ENCODE data around the gene TXNRD1. TPM values are rescaled to one million over a fixed set of nuclear protein-coding genes. Genes with fewer than 3 reads are reported as not detected.

The TXNRD1 gene
- total RNA-seq, 1 donor from 2014 or later = 72.0 TPM

DNA sequence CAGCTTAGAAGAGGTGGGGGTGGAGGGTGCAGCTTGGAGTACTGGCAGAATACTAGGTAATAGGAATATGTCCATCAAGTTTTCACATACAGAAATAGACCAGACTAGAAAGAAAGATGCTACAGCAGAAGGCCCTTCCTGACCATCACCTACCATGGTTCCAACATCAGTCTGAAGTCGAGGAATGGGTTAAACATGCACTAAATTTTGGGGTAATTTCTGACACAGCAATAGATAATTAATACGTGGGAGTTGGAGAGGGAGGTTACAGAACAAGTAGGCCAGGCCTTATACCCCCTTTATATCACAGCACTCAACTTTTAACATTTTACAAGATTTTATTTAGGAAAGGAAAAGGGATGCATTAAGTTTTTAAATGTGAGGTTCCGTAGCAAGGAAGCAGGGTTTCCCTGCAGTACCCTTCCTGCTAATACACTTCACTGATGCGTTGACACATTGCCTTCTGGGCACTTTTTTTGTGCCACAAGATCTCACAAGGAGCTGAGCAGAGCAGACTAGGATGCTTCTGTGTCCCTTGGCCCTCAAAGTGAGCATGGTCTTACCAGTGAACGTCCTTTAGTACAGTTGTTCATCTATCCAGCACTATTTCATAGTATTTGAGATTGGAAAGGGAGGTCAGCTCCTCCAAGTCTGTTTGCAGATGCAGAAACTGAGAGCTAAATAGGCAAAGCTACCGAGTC lies 138.7 kb downstream of the TXNRD1 start:
- H3K4me1 Mint-ChIP-seq = no peaks in the 10 kb centered on the region
- H3K27me3 Mint-ChIP-seq = no peaks in the 10 kb centered on the region
- CTCF ChIA-PET = no interaction called here
- intact Hi-C loops (cut with micrococcal nuclease) = no loop called here
- no peak overlapping the region for H3K27ac Mint-ChIP-seq
- no peak for DNase-seq
- TF ChIP-seq CTCF (IDR thresholded peaks at IDR 0.05) = no peak
- no peak for ATAC-seq (ENCODE audit: low read depth)
- no peaks in the 10 kb centered on the region for H3K9me3 Mint-ChIP-seq
- no peak overlapping the region for H3K4me3 Mint-ChIP-seq
- peaks cover 21% of the 10 kb centered on the region for H3K36me3 Mint-ChIP-seq (ENCODE audit: low read depth)
- POLR2A ChIA-PET = no interaction called here

DNA sequence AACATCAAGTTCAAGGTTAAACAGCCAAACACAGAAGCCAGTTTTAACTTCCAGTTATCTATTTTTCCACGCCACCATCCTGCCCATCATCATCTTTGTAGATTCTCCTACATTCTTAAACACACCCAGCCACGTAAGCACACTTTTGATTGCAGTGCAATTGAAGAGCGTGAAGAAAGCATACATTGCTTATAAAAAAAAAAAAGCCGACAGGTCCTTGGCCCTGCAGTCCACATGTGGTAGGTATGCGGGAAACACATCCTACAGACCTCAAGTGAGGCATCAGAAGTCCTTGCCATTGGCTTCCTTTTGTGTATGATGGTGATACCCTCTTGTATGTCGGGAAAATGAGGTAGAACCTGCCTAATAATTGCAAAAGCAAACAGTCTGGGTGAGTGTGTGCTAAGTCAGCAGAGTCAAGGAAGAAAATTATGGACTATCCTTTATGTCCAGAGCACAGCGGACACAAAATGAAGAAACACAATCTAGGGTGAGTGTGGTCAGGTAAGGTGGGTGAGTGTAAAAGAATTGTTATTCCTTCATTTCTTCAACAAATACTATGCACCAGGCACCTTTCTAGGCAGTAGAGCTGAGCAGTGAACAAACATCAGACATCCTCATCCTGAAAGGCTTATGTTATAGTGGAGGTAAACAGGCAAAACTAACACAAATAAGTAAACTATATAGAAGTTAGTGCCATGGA lies 139.4 kb downstream of the TXNRD1 start:
- intact Hi-C loops (cut with micrococcal nuclease) = loop anchor here (5.0 kb wide), 1 partner anchor 293 kb away; the partner anchor contains the start of gene HCFC2
- Mint-ChIP-seq H3K4me1 (no peaks in the 10 kb centered on the region), H3K27me3 (no peaks in the 10 kb centered on the region), H3K9me3 (no peaks in the 10 kb centered on the region), H3K27ac (no peak overlapping the region), H3K36me3 (ENCODE audit: low read depth) (peaks cover 17% of the 10 kb centered on the region), H3K4me3 (no peak overlapping the region)
- DNase-seq (no peak), ATAC-seq (ENCODE audit: low read depth) (no peak)
- ChIA-PET CTCF (no interaction called here), POLR2A (no interaction called here)
- no peak for TF ChIP-seq CTCF (IDR thresholded peaks at IDR 0.05)

- no peak for TF ChIP-seq CTCF (IDR thresholded peaks at IDR 0.05)
- DNase-seq (no peak), ATAC-seq (ENCODE audit: low read depth) (no peak)
- no peak overlapping the region for H3K4me3 Mint-ChIP-seq
- ChIA-PET POLR2A (no interaction called here), CTCF (no interaction called here)
- H3K27me3 Mint-ChIP-seq = no peaks in the 10 kb centered on the region
- H3K9me3 Mint-ChIP-seq = peaks cover under 1% of the 10 kb centered on the region
- no peak overlapping the region for H3K27ac Mint-ChIP-seq
- no peaks in the 10 kb centered on the region for H3K4me1 Mint-ChIP-seq
- intact Hi-C loops (cut with micrococcal nuclease) = loop anchor here (5.0 kb wide), 1 partner anchor 293 kb away; the partner anchor contains the start of gene HCFC2
- peaks cover 12% of the 10 kb centered on the region for H3K36me3 Mint-ChIP-seq (ENCODE audit: low read depth)
Observed at GRCh38 chr12:104355630-104356029, 140.1 kb downstream of the TXNRD1 start.

GRCh38 chr12:104356231-104357115 lies 140.9 kb downstream of the TXNRD1 start:
- no peak overlapping the region for H3K27ac Mint-ChIP-seq
- no peaks in the 10 kb centered on the region for H3K4me1 Mint-ChIP-seq
- H3K9me3 Mint-ChIP-seq = peaks cover 2% of the 10 kb centered on the region
- POLR2A ChIA-PET = no interaction called here
- no peak for ATAC-seq (ENCODE audit: low read depth)
- CTCF ChIA-PET = interaction anchor here (0.5 to 1.2 kb wide), 2 partner anchors 141 to 358 kb away, joined by 3 read pairs; partner anchors contain the start of gene TXNRD1
- H3K27me3 Mint-ChIP-seq = no peaks in the 10 kb centered on the region
- TF ChIP-seq CTCF (IDR thresholded peaks at IDR 0.05) = no peak
- H3K36me3 Mint-ChIP-seq (ENCODE audit: low read depth) = peaks cover 5% of the 10 kb centered on the region
- intact Hi-C loops (cut with micrococcal nuclease) = loop anchor here (5.0 kb wide), 1 partner anchor 294 kb away; the partner anchor contains the start of gene HCFC2
- no peak for DNase-seq
- H3K4me3 Mint-ChIP-seq = no peak overlapping the region

All from activated B cell treated with CpG ODN at 0.5 μM for 24 hours (primary cell).